HepG2 (cell line): Measurements from ENCODE around the gene VPS25. TPM values are rescaled to one million over a fixed set of nuclear protein-coding genes. Genes with fewer than 3 reads are reported as not detected.
A peak's percentile ranks its signal among the peaks of the same experiment; 100 is the strongest.

Experiments
- ATF2 ChIP-seq: sonication (generic); formaldehyde crosslinking; IDR thresholded peaks from 2 replicates; pipeline ENCODE4 v1.4.0; 2020; ENCODE audit warnings: missing genetic modification reagents
- ATF6 ChIP-seq: sonication (generic); formaldehyde crosslinking; conservative IDR thresholded peaks from 2 replicates; pipeline ENCODE4 v1.4.0; 2020; ENCODE audit warnings: missing genetic modification reagents
- ATM ChIP-seq: fragments of 450-650 bp; IDR thresholded peaks from 2 replicates; pipeline ENCODE4 v1.7.1; 2017; ENCODE audit warnings: mild to moderate bottlenecking, borderline replicate concordance
- CBX5 ChIP-seq: sonication (generic); formaldehyde crosslinking; IDR thresholded peaks from 2 replicates; pipeline ENCODE4 v1.4.0; 2020; ENCODE audit warnings: missing genetic modification reagents, borderline replicate concordance
- ELF3 ChIP-seq: IDR thresholded peaks from 2 replicates; pipeline ENCODE4 v1.6.1; 2016; ENCODE audit warnings: missing genetic modification reagents, missing compliant biosample characterization
- ELK4 ChIP-seq: sonication (generic); formaldehyde crosslinking; IDR thresholded peaks from 2 replicates; pipeline ENCODE4 v1.9.0; 2021; ENCODE audit warnings: missing genetic modification reagents, borderline replicate concordance
- IRX3 ChIP-seq: sonication (generic); formaldehyde crosslinking; IDR thresholded peaks from 2 replicates; pipeline ENCODE4 v1.8.1; 2023; ENCODE audit warnings: mild to moderate bottlenecking, low read depth, missing genetic modification reagents, borderline replicate concordance
- RBAK ChIP-seq: sonication (generic); formaldehyde crosslinking; IDR thresholded peaks from 2 replicates; pipeline ENCODE4 v1.5.1; 2020; ENCODE audit warnings: mild to moderate bottlenecking, missing genetic modification reagents
- RNF219 ChIP-seq: sonication (generic); formaldehyde crosslinking; IDR thresholded peaks from 2 replicates; pipeline ENCODE4 v1.5.0; 2020; ENCODE audit warnings: mild to moderate bottlenecking, missing genetic modification reagents
- SP140L ChIP-seq: sonication (generic); formaldehyde crosslinking; IDR thresholded peaks from 2 replicates; pipeline ENCODE4 v1.4.0; 2020; ENCODE audit warnings: missing genetic modification reagents, borderline replicate concordance
- SRF ChIP-seq: IDR thresholded peaks from 2 replicates; pipeline ENCODE4 v1.6.1; 2011; ENCODE audit warnings: mild to moderate bottlenecking, low read depth, low read length, moderate library complexity
- SRSF1 ChIP-seq: fragments of 200-400 bp; formaldehyde crosslinking; optimal IDR thresholded peaks from 2 replicates; pipeline ENCODE3; 2017; ENCODE audit warnings: mild to moderate bottlenecking, low read depth, low read length, moderate library complexity
- U2AF2 ChIP-seq: fragments of 200-400 bp; formaldehyde crosslinking; IDR thresholded peaks from 2 replicates; pipeline ENCODE4 v1.6.1; 2017; ENCODE audit warnings: low read depth, mild to moderate bottlenecking, low read length
- ZBTB8A ChIP-seq: sonication (generic); formaldehyde crosslinking; IDR thresholded peaks from 2 replicates; pipeline ENCODE4 v1.4.0; 2020; ENCODE audit warnings: mild to moderate bottlenecking, low read depth, missing genetic modification reagents, borderline replicate concordance
- ZNF124 ChIP-seq: sonication (generic); formaldehyde crosslinking; IDR thresholded peaks from 2 replicates; pipeline ENCODE4 v1.4.0; 2020; ENCODE audit warnings: missing genetic modification reagents
- ZNF24 ChIP-seq: fragments of 450-650 bp; IDR thresholded peaks from 2 replicates; pipeline ENCODE4 v1.6.1; 2017; ENCODE audit warnings: antibody characterized with exemption, mild to moderate bottlenecking
- ZNF329 ChIP-seq: sonication (generic); formaldehyde crosslinking; IDR thresholded peaks from 2 replicates; pipeline ENCODE4 v1.9.0; 2021; ENCODE audit warnings: low read depth, mild to moderate bottlenecking, missing genetic modification reagents
- ZNF782 ChIP-seq: sonication (generic); formaldehyde crosslinking; IDR thresholded peaks from 2 replicates; pipeline ENCODE4 v1.4.0; 2020; ENCODE audit warnings: missing genetic modification reagents, mild to moderate bottlenecking, borderline replicate concordance
- polyA plus RNA-seq, 8 experiments: library from polyadenylated mRNA; depleted of rRNA in 3 of 8; stranded (reverse) in 7 of 8; unstranded in 1 of 8; fragments of >200 nt; fragmentation: Illumina TruSeq in 4 of 8; extraction: Trizol in 4 of 8; gene quantifications; 2 replicates each; pipeline versions ENCODE4 v1.2.1 to v1.2.3, GENCODE V29; 2011 to 2016; ENCODE audit warnings: low read depth in 4 of 8, missing spikeins in 1 of 8, mixed read lengths in 1 of 8; ENCODE audit not compliant: insufficient read depth in 1 of 8
- total RNA-seq, 5 experiments: library from RNA; depleted of rRNA; stranded (reverse); fragments of >200 nt; fragmentation: Illumina TruSeq; extraction: Trizol; gene quantifications; 2 replicates each; pipeline ENCODE4 v1.2.3, GENCODE V29; 2016; ENCODE audit warnings: low read depth in 1 of 5

Gene VPS25
- total and polyA plus RNA-seq, 2 of the 13 experiments (the other 11 are each of a cell fraction or from before 2014, with no cell fraction given) = 161 to 249 TPM

GRCh38 chr17:42779936-42780850, 6.9 kb downstream of the VPS25 start, which contains the start of gene WNK4 (continued):
- TF ChIP-seq CBX5 = no peak; the same call in 1 of the 2 replicates
- TF ChIP-seq ATF6 (CRISPR knock-in tag) = no peak
- no peak for TF ChIP-seq U2AF2
- peak; percentile 18; the same call in 1 of the 2 replicates for TF ChIP-seq RNF219 (CRISPR knock-in tag)
- TF ChIP-seq ELK4 (CRISPR knock-in tag) = no peak
- TF ChIP-seq ZNF782 (CRISPR knock-in tag) = peak; percentile 88; the same call in 1 of the 2 replicates
- no peak for TF ChIP-seq ATM
- no peak; the same call in 1 of the 2 replicates for TF ChIP-seq ZNF329
- TF ChIP-seq ZNF124 (CRISPR knock-in tag) = no peak; the same call in 1 of the 2 replicates
- TF ChIP-seq ATF2 = peak; percentile 27
- TF ChIP-seq ZBTB8A = peak; percentile 29; the same call in 1 of the 2 replicates
- 0 out of 2 replicates have a peak, but pooled peaks have one; percentile 35 for TF ChIP-seq IRX3 (CRISPR knock-in tag)
- TF ChIP-seq SRF = 0 out of 2 replicates have a peak, but pooled peaks have one; percentile 33
- peak; percentile 33 for TF ChIP-seq SRSF1
- peak; percentile 90; the same call in 1 of the 2 replicates for TF ChIP-seq SP140L (CRISPR knock-in tag)
- peak; percentile 92 for TF ChIP-seq ELF3 (CRISPR knock-in tag)
- TF ChIP-seq ZNF24 = no peak
- no peak for TF ChIP-seq RBAK (CRISPR knock-in tag)
